B cell (primary cell): ENCODE measurements around the gene RARA. TPM values are rescaled to one million over a fixed set of nuclear protein-coding genes. Genes with fewer than 3 reads are reported as not detected.

Source experiments
- ATAC-seq: fragments of 200-7000 bp; cut with Tn5 transposase; one replicate; pipeline ENCODE4 v1.10.0; 2021; ENCODE audit warnings: low read depth, mild to moderate bottlenecking, moderate number of reproducible peaks, moderate library complexity
- CTCF ChIA-PET: fragments of 350-600 bp; sonication (Branson Sonifier 250); formaldehyde crosslinking; loops from one replicate; lab custom pipeline; 2021; ENCODE audit warnings: antibody characterized with exemption, inconsistent platforms; lab: Charles Lee
- POLR2A ChIA-PET: fragments of 350-600 bp; sonication (Branson Sonifier 250); formaldehyde crosslinking; loops from one replicate; lab custom pipeline; 2021; ENCODE audit warnings: antibody characterized with exemption; lab: Charles Lee
- DNase-seq: peaks from one replicate; pipeline ENCODE4 v3.0.0; 2013
- H2AFZ ChIP-seq: 2 replicates; pipeline ENCODE4 v1.6.1; 2012; ENCODE audit warnings: mild to moderate bottlenecking, low read depth, low read length; ENCODE audit not compliant: insufficient read depth, poor library complexity, severe bottlenecking
- H3K27ac ChIP-seq, 2 donors: 1 replicate in 1 of 2; 2 replicates in 1 of 2; pipeline ENCODE4 v1.5.1; 2012 to 2013; ENCODE audit warnings: low read length in 2 of 2, mild to moderate bottlenecking in 2 of 2, moderate library complexity in 1 of 2
- H3K27me3 ChIP-seq, 4 experiments: fragments of 200-600 bp in 1 of 4; sonication (generic) in 1 of 4; replicated peaks in 1 of 4; 1 replicate in 2 of 4; 2 replicates in 2 of 4; pipeline versions ENCODE4 v1.6.1 to v1.7.0; 2013 to 2016; ENCODE audit warnings: low read length in 3 of 4, mild to moderate bottlenecking in 2 of 4, mixed read lengths in 1 of 4, moderate library complexity in 1 of 4; ENCODE audit not compliant: insufficient read depth in 4 of 4, control insufficient read depth in 3 of 4; ENCODE audit errors: control extremely low read depth in 1 of 4
- H3K36me3 ChIP-seq, 2 experiments: replicated peaks in 1 of 2; 1 replicate in 1 of 2; 2 replicates in 1 of 2; pipeline versions ENCODE4 v1.6.1 to v1.7.1; 2013; ENCODE audit warnings: low read length in 1 of 2; ENCODE audit not compliant: insufficient read depth in 2 of 2, control insufficient read depth in 1 of 2; ENCODE audit errors: control extremely low read depth in 1 of 2, extremely low read depth in 1 of 2
- H3K4me1 ChIP-seq, 2 donors: fragments of 200-600 bp in 1 of 2; sonication (generic) in 1 of 2; 1 replicate in 1 of 2; 2 replicates in 1 of 2; pipeline versions ENCODE4 v1.5.1 to v1.6.1; 2013 to 2017; ENCODE audit warnings: low read length in 2 of 2; ENCODE audit not compliant: control insufficient read depth in 2 of 2, insufficient read depth in 2 of 2
- H3K4me2 ChIP-seq: replicated peaks from 2 replicates; pipeline ENCODE3; 2012; ENCODE audit warnings: mild to moderate bottlenecking, low read depth, low read length; ENCODE audit not compliant: poor library complexity, severe bottlenecking
- H3K4me3 ChIP-seq, 5 experiments: fragments of 200-600 bp in 1 of 5; sonication (generic) in 1 of 5; 1 replicate in 3 of 5; 2 replicates in 2 of 5; pipeline versions ENCODE4 v1.5.1 to v1.7.0; 2011 to 2016; ENCODE audit warnings: low read length in 4 of 5, mild to moderate bottlenecking in 4 of 5, low read depth in 2 of 5, control low read depth in 1 of 5, moderate library complexity in 1 of 5; ENCODE audit not compliant: insufficient read depth in 1 of 5; ENCODE audit errors: control extremely low read depth in 1 of 5, extremely low read depth in 1 of 5
- H3K79me2 ChIP-seq: fragments of 200-600 bp; sonication (generic); one replicate; pipeline ENCODE4 v1.6.0; 2016; ENCODE audit warnings: low read length; ENCODE audit not compliant: control insufficient read depth, insufficient read depth
- H3K9ac ChIP-seq: fragments of 200-600 bp; sonication (generic); 2 replicates; pipeline ENCODE4 v1.6.1; 2017; ENCODE audit warnings: mild to moderate bottlenecking, low read length, moderate library complexity
- H3K9me3 ChIP-seq, 3 donors: one replicate each; pipeline versions ENCODE4 v1.6.1 to v1.7.1; 2013; ENCODE audit warnings: low read length in 2 of 3; ENCODE audit not compliant: control insufficient read depth in 2 of 3, insufficient read depth in 1 of 3; ENCODE audit errors: control extremely low read depth in 1 of 3
- H4K20me1 ChIP-seq: 2 replicates; pipeline ENCODE4 v1.6.0; 2012; ENCODE audit warnings: mild to moderate bottlenecking, low read length; ENCODE audit not compliant: insufficient read depth, control insufficient read depth, poor library complexity, severe bottlenecking
- H3K27ac Mint-ChIP-seq: one replicate; pipeline ENCODE4 v1.8.0; 2021; ENCODE audit warnings: mixed read lengths
- H3K27me3 Mint-ChIP-seq: one replicate; pipeline ENCODE4 v1.8.0; 2021; ENCODE audit warnings: mixed read lengths
- H3K4me1 Mint-ChIP-seq: one replicate; pipeline ENCODE4 v1.8.0; 2021; ENCODE audit warnings: mixed read lengths
- H3K4me3 Mint-ChIP-seq: one replicate; pipeline ENCODE4 v1.8.0; 2021; ENCODE audit warnings: mixed read lengths
- H3K9me3 Mint-ChIP-seq: one replicate; pipeline ENCODE4 v1.8.0; 2022; ENCODE audit warnings: mixed read lengths; ENCODE audit not compliant: insufficient read depth
- CTCF ChIP-seq: fragments of 200-600 bp; IDR thresholded peaks from one replicate; pipeline ENCODE4 v1.8.0; 2022; ENCODE audit warnings: antibody characterized with exemption, mild to moderate bottlenecking
- EZH2 ChIP-seq: IDR thresholded peaks from 2 replicates; pipeline ENCODE4 v1.6.1; 2012; ENCODE audit warnings: borderline replicate concordance, low read depth, mild to moderate bottlenecking, moderate library complexity, low read length; ENCODE audit not compliant: insufficient read depth, poor library complexity, severe bottlenecking
- WGBS: methylation state at CpG from one replicate; pipeline ENCODE4 v1.1.5; 2013; ENCODE audit warnings: missing lambda C conversion rate; ENCODE audit not compliant: insufficient coverage; 5-methylcytosine and 5-hydroxymethylcytosine counted together
- intact Hi-C: fragments of 100-400 bp; cut with micrococcal nuclease; formaldehyde crosslinking; loops from one replicate; pipeline ENCODE4 v1.10.0; 2022
- polyA plus RNA-seq: library from polyadenylated mRNA; depleted of rRNA; stranded (reverse); fragments of >200 nt; gene quantifications from 2 replicates; pipeline ENCODE4 v1.2.3, GENCODE V29; 2012
- total RNA-seq, 2 donors: library from RNA; stranded (reverse); fragments of 120-200 nt in 1 of 2; gene quantifications; 1 replicate in 1 of 2; 2 replicates in 1 of 2; pipeline versions ENCODE4 v1.2.3 to v1.2.4, GENCODE V29; 2013 to 2022

RARA gene
- total and polyA plus RNA-seq, 2 donors (not counting 1 experiment from before 2014, with no cell fraction given), result 20.7 to 86.2 TPM

GRCh38 chr17:40313668-40314583, 4.9 kb downstream of the RARA start:
- Mint-ChIP-seq H3K4me1 (peaks cover 42% of the 10 kb centered on the region), H3K27ac (peak overlapping the region; percentile 35), H3K4me3 (no peak overlapping the region), H3K27me3 (no peaks in the 10 kb centered on the region), H3K9me3 (no peaks in the 10 kb centered on the region)
- POLR2A ChIA-PET, result interaction anchor here (0.6 to 3.0 kb wide), 6 partner anchors 10 to 41 kb away, joined by 3 to 20 read pairs (median 7); no protein-coding TSS in a partner anchor
- intact Hi-C loops, result no loop called here
- peaks cover 61 to 78% of the 10 kb centered on the region in 2 donors for H3K4me1 ChIP-seq
- H3K9ac ChIP-seq, result no peak overlapping the region
- TF ChIP-seq EZH2, result no peak
- no peak for TF ChIP-seq CTCF
- H3K4me3 ChIP-seq, result no peak overlapping the region
- WGBS, result 90% methylated on average over 2 of the region's 7 CpGs
- H3K27me3 ChIP-seq, result no peaks in the 10 kb centered on the region
- H3K27ac ChIP-seq, result no peak overlapping the region
- no peak for ATAC-seq
- H3K36me3 ChIP-seq, result no peaks in the 10 kb centered on the region
- peaks cover 4% of the 10 kb centered on the region for H4K20me1 ChIP-seq
- DNase-seq, result no peak
- no peaks in the 10 kb centered on the region for H3K9me3 ChIP-seq
- peak overlapping the region; percentile 30 for H3K4me2 ChIP-seq
- H3K79me2 ChIP-seq, result peaks cover 28% of the 10 kb centered on the region
- H2AFZ ChIP-seq, result no peak overlapping the region
- CTCF ChIA-PET, result interaction anchor here (9.8 to 30.5 kb wide), 2 partner anchors 9 to 44 kb away, joined by 119 to 871 read pairs; partner anchors contain the start of gene GJD3

GRCh38 chr17:40314584-40314956, 5.6 kb downstream of the RARA start:
- Histone ChIP-seq H4K20me1 (peaks cover 8% of the 10 kb centered on the region), H3K27me3 (no peaks in the 10 kb centered on the region), H3K27ac (no peak overlapping the region), H3K4me2 (peak overlapping the region; percentile 30), H3K36me3 (no peaks in the 10 kb centered on the region), H3K9me3 (no peaks in the 10 kb centered on the region), H3K79me2 (peaks cover 34% of the 10 kb centered on the region), H3K4me1 (peaks cover 61 to 78% of the 10 kb centered on the region in 2 donors), H3K9ac (no peak overlapping the region), H3K4me3 (no peak overlapping the region), H2AFZ (no peak overlapping the region)
- Mint-ChIP-seq H3K4me3 (peak overlapping the region; percentile 30), H3K4me1 (peaks cover 49% of the 10 kb centered on the region), H3K27ac (peak overlapping the region; percentile 23), H3K9me3 (no peaks in the 10 kb centered on the region), H3K27me3 (no peaks in the 10 kb centered on the region)
- 29% methylated on average over 3 of the region's 3 CpGs for WGBS
- ChIA-PET POLR2A (interaction anchor here (0.6 to 3.0 kb wide), 5 partner anchors 11 to 40 kb away, joined by 3 to 20 read pairs (median 9); no protein-coding TSS in a partner anchor), CTCF (interaction anchor here (9.8 to 30.5 kb wide), 2 partner anchors 10 to 44 kb away, joined by 119 to 871 read pairs; partner anchors contain the start of gene GJD3)
- TF ChIP-seq CTCF, result no peak
- TF ChIP-seq EZH2, result no peak
- peak; percentile 31 for ATAC-seq
- DNase-seq, result peak; percentile 67
- intact Hi-C loops, result no loop called here
